CD4-positive, alpha-beta T cell treated with Interleukin-10 for 1 hour (primary cell): ENCODE measurements around the gene CREB3L4.

Experiments used
- DNase-seq: peaks from one replicate; pipeline ENCODE4 v3.0.0-alpha.2; 2020

The CREB3L4 gene

GRCh38 chr1:153967107-153967999 lies at the start of gene CREB3L4:
Gene CREB3L4 (plus strand): TSS chr1:153967902. CDS start chr1:153968526, 624 bp downstream.
- DNase-seq, result peak; percentile 91

- peak; percentile 59 for DNase-seq
These were observed 47.5 kb upstream of the CREB3L4 start for GRCh38 chr1:153919876-153920852.

DNA sequence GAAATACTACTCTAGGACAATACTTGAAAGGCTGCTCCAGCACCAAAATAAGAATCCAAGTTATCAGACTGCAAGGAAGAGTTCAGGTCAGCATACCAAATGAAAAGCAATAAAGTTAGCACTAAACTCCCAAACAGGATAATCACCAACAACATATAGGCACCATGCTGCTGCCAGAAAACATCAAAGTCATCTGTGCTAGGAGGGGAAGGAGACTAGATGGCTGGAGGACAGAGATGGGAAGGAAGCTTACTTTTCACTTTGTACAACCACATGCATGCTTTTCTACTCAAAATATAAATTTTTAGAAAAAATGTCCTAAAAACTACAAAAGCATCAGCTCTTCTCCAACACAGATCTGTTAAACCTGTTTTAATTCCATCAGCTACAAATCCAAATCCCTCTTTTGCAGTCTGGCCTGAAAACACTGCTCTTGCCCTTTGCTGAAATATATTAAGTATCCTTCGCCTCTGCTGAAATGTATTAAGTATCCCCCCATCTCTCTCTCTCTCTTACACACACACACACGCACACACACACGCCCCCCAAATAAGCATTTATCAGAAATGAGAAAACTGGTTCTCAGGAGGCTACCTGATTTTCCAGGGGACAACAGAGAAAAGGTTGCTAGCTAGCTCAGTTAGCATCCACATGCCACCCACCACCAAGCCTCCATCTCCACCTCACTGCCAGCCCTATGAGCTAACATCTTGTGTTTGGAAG lies 46.5 kb upstream of the CREB3L4 start:
- no peak for DNase-seq

DNA sequence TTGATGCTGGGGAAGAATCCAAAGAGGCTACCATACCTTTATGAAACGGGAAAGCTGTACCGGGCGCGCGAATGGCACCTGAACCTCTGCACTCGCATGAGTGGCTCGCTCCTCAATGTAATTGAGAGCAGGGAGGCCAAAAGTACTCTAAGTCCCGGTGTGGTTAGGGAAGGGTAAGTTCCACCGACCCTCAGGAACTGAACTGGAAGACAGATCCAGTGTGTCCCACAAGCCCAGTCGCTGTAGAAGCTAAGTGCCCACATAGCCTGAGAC lies 46.0 kb upstream of the CREB3L4 start:
- no peak for DNase-seq

DNA sequence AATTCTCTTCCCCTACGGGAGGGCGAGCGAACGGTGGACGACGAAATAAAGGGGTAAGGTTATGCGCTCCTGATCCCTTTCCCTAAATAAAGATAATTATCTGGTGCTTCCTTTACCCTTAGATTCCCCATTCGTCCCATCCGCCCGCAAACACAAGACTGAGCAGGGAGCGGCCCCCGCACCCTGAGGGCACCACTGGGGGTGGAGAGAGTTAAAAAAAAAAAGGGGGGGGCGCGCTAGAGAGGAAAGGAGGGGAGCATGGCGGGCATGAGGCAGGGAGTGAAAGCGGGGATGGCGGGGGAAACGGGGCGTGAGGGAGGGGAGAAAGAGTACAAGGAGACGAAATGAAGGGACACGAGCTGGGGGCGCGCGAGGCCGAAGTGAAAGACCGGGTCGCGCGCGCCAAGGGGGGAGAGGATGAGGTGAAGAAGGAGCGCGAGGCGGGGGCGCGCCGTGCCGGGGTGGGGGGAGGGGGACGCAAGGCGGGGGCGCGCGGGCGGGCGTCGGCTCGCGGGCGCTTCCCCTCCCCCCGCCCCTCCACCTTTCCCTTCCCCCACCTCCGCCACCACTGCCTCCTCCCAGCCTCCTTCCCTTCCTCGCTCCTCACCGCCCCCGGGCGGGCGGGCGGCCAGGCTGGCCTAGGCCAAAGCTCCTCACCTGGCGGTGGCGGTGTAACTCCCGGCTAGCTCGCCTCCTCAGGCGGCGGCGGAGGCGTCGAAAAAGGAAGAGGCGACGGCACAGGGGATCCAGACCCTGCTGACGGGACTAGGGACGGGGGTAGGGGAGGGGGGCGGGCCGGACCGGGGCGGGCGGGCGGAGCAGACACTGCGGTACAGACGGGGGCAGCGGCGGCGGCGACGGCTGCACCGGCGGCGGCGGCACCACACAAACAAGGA lies 45.4 kb upstream of the CREB3L4 start:
- DNase-seq, result no peak

GRCh38 chr1:153922972-153923925 lies 44.5 kb upstream of the CREB3L4 start, which contains the start of gene GATAD2B:
Gene GATAD2B (minus strand): TSS chr1:153922972. CDS start chr1:153828347, 94,625 bp downstream.
- peak; percentile 100 for DNase-seq

GRCh38 chr1:153926405-153926804 lies 41.3 kb upstream of the CREB3L4 start:
- no peak for DNase-seq

- no peak for DNase-seq
These were observed 39.5 kb upstream of the CREB3L4 start for GRCh38 chr1:153928245-153928644.

DNA sequence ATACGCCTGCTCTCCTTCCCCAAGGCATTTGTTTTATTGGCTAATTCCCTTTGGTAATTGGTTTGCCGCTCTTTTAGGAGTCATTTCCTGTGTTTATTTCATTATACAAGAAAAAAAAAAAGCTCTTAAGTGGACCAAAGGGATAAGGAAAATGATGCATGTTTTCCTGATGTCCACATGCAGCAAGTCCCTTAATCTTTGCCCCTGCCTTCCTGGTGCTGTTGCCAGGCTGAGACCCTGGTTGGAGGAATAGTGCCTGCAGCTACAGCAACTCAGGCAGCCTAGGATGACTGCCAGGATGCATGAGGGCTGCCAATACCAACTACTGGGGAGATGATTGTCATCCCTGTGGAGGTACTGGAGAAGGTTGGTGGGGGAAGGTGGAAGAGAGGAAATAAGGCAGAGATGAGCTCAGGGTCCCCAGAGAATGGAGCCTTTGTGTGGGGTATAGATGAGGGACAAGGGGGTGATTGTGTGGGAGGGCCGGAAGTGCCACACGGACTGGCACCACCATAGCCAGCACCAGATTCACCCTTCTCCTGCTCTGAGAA lies 38.8 kb upstream of the CREB3L4 start:
- no peak for DNase-seq

- DNase-seq, result no peak
These were observed 38.3 kb upstream of the CREB3L4 start for GRCh38 chr1:153929426-153929825.

DNA sequence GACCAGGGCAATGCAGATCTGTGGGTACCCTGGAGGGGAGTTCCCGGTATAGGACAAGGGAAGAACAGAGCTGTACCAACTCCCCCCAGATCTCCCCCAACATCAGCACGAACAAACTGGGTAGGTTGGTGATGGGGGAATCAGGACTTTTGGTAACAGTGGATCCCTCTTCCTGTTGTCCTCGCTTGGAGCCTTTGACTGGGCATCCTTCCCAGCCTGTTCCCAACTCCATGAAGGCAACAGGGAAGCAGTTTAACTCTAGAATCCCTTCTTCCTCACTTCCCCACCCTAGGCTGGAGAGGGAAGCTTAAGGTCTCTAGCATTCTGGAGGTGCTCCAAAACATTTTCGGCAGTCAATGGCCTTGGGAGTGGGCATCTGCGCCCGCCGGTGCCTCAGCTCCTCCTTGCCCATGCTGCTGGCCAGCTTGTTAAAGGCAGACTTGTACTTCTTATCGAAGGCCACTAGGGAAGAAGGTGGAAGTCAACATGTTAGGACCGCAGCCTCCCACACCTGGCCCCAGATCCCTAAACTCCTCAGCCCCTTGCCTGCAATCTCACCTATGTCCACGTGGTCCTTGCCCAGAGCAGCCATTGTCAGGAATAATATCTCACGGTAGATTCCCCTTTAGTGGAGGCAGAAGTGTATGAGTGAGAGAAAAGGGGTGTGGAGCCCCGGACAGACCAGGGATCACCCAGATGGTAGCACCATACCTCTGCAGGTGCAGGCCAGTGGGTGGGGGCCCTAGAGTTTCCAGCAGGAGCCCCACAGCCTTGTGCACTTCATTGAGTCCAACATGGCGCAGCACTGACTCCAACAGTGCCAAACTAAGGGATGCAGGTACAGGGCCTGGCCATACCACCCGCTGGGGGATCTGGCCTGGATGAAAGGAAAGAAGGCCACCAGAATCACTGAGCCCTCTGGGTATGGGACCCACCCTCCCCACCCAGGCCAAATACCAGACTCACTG lies 37.4 kb upstream of the CREB3L4 start:
- DNase-seq, result no peak

- no peak for DNase-seq
These were observed 35.3 kb upstream of the CREB3L4 start for GRCh38 chr1:153932156-153933131.

DNA sequence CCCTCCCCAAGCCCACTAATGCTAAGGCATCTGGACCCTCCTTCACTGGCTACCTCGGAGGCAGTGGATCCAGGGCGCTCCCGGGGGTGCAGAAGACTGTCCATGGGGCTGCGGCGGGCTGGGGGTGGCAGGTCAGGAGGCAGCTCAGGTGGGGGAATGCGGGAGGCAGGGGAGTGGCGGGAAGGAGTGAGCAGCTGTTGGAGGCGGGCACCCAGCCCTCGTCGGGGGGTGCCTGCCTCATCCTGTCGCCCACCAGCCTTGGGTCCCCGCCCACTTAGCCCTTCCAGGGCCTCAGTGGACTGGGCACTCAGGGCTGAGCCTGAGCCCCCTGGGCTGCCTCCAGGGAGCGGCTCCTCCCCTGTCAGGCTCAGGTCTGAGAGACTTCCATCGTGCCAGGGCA lies 34.3 kb upstream of the CREB3L4 start:
- DNase-seq, result no peak

DNA sequence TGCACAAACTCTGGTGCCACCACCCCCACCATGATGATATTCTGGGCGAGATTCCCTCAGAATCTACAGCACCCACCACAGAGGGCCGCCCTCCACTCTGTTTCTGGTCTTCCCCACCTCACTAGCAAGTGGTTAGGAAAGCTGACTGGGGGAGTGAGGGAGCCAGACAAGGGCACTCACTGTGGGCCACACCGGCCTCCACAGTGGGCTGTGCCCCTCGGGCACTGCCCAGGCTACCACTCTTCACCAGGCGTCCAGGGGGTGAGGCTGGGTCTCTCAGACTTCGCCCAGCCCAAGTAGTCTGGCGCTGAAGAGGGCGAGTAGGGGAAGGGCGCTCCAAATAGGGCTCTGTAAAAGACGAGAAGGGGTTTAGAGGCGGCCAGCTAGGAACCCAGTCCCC lies 33.7 kb upstream of the CREB3L4 start:
- no peak for DNase-seq

- DNase-seq, result no peak
These were observed 33.0 kb upstream of the CREB3L4 start for GRCh38 chr1:153934746-153935145.

DNA sequence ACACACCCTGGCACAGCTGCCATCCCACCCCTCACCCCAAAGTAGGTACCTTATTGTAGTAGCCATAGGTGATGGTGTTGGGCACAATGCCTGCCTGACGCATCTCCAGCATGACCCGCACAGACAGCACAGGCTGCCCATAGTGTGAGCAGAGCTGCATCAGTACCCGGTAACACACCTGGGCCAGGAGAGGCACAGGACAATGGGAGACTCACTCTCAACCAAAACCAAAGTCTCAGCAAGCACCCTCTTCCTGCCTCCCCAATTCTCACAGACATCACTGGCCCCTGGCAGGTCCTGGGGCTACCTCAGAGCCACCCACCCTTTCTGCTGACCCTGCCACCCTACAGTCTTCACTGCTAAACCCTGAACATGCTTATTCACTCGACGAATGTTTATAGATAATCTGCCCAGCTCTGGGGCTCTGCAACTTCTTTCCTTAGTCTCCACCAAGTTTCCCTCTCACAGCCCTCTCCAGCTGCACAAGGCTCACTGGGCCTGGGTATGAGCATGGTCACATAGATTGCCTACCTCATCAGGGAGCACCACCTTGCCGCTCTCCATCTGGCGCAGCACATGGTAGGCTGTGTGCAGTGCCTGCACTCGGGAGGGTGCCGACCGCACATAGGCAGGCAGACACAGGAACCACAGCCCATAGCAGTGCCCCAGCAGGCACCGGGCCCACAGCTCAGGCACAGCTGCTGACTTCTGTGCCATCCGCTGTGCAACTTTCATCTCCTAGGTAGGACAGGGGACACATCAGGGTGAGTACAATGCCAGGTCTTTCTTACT lies 31.5 kb upstream of the CREB3L4 start:
- no peak for DNase-seq

DNA sequence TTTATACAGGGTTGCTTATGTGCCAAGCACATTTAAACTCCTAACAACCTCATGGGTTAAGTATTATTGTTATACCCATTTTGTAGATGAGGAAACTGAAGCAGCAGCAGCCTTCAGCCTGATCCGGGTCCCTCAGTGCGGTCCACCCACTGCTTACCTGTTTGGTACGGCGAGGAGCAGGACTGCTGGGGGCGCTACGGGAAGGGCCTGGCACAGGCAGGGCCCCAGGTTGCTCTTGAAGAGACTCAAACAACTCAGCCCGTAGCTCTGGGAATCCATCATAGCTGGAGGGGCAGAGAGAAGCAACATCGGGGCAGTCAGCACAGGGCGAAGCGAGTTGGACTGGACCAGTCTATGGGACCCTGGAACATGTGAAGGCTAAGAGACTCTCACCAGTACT lies 30.4 kb upstream of the CREB3L4 start:
- DNase-seq, result no peak
